ENCODE measurements around the gene LRRC45. TPM values are rescaled to one million over a fixed set of nuclear protein-coding genes. Genes with fewer than 3 reads are reported as not detected.
"Not testable (repeated sequence)": the region's sequence is repeated elsewhere in the genome, so short reads cannot be mapped to it uniquely, and the experiment has no call there.

The LRRC45 gene
- total RNA-seq = 14.3 TPM

- peak; percentile 97 for FAIRE-seq
Observed at GRCh38 chr17:82022981-82023446, at the start of gene LRRC45. Gene LRRC45, plus strand, starts transcription at chr17:82023305. Its CDS starts 339 bp downstream, at chr17:82023644.

GRCh38 chr17:81973432-81973831, 49.7 kb upstream of the LRRC45 start:
- DNase-seq (ENCODE audit: low spot score in 2 of 2) = no peak

More at GRCh38 chr17:82022981-82023446, at the start of gene LRRC45:
- peak; percentile 100 for DNase-seq (ENCODE audit: low spot score in 2 of 2)

GRCh38 chr17:81976332-81977210, 46.5 kb upstream of the LRRC45 start:
- no peak for FAIRE-seq

More at GRCh38 chr17:81973432-81973831, 49.7 kb upstream of the LRRC45 start:
- no peak for FAIRE-seq

GRCh38 chr17:81977211-81977808, 45.8 kb upstream of the LRRC45 start, which contains the start of gene ASPSCR1:
Gene ASPSCR1, plus strand, starts transcription at chr17:81977629. Its CDS starts 18 bp downstream, at chr17:81977647.
- DNase-seq (ENCODE audit: low spot score in 2 of 2) = peak; percentile 96 to 97
- no peak for FAIRE-seq

More at GRCh38 chr17:81976332-81977210, 46.5 kb upstream of the LRRC45 start:
- no peak for DNase-seq (ENCODE audit: low spot score in 2 of 2)

- no peak for FAIRE-seq
- no peak for DNase-seq (ENCODE audit: low spot score in 2 of 2)
Observed at GRCh38 chr17:81978524-81979298, 44.4 kb upstream of the LRRC45 start.

- no peak for DNase-seq (ENCODE audit: low spot score in 2 of 2)
- FAIRE-seq = no peak
Observed at GRCh38 chr17:81980122-81980521, 43.0 kb upstream of the LRRC45 start.

- FAIRE-seq (no peak), DNase-seq (ENCODE audit: low spot score in 2 of 2) (no peak)
Observed at GRCh38 chr17:81980707-81981343, 42.3 kb upstream of the LRRC45 start.

GRCh38 chr17:81981511-81981910, 41.6 kb upstream of the LRRC45 start:
- not testable (repeated sequence) for FAIRE-seq; DNase-seq (ENCODE audit: low spot score in 2 of 2)

GRCh38 chr17:81983011-81983638, 40.0 kb upstream of the LRRC45 start:
- DNase-seq (ENCODE audit: low spot score in 2 of 2) = no peak
- FAIRE-seq = no peak

- DNase-seq (ENCODE audit: low spot score in 2 of 2) = no peak
- no peak for FAIRE-seq
Observed at GRCh38 chr17:81983639-81984373, 39.3 kb upstream of the LRRC45 start.

- DNase-seq (ENCODE audit: low spot score in 2 of 2) = no peak
- no peak for FAIRE-seq
Observed at GRCh38 chr17:81984773-81985410, 38.2 kb upstream of the LRRC45 start.

GRCh38 chr17:81986606-81987005, 36.5 kb upstream of the LRRC45 start:
- DNase-seq (ENCODE audit: low spot score in 2 of 2) (no peak), FAIRE-seq (no peak)

GRCh38 chr17:81987161-81987770, 35.8 kb upstream of the LRRC45 start:
- no peak for FAIRE-seq
- DNase-seq (ENCODE audit: low spot score in 2 of 2) = no peak

GRCh38 chr17:81990836-81991683, 32.0 kb upstream of the LRRC45 start:
- DNase-seq (ENCODE audit: low spot score in 2 of 2) (no peak), FAIRE-seq (no peak)

- no peak for FAIRE-seq
Observed at GRCh38 chr17:81991684-81992305, 31.3 kb upstream of the LRRC45 start.

GRCh38 chr17:81992306-81993102, 30.6 kb upstream of the LRRC45 start:
- DNase-seq (ENCODE audit: low spot score in 2 of 2) (no peak), FAIRE-seq (no peak)

More at GRCh38 chr17:81991684-81992305, 31.3 kb upstream of the LRRC45 start:
- DNase-seq (ENCODE audit: low spot score in 2 of 2) = no peak

All from frontal cortex (tissue), 4 donors.